A673 (cell line): ENCODE results near the gene CEACAM5.

ENCODE experiments used
- EZH2 ChIP-seq: fragments of 200-600 bp; sonication (generic); IDR thresholded peaks from 2 replicates; pipeline ENCODE4 v1.6.1; 2017; ENCODE audit warnings: borderline replicate concordance, low read depth, mild to moderate bottlenecking, mixed read lengths, antibody characterized with exemption, low read length; ENCODE audit not compliant: poor library complexity, severe bottlenecking
- TF ChIP-seq, protein P1 (sequence below): fragments of 300-800, 200-600 bp; sonication (generic); conservative IDR thresholded peaks from 2 replicates; pipeline ENCODE4 v1.5.1; 2017; ENCODE audit warnings: low read depth, mild to moderate bottlenecking, antibody characterized with exemption, low read length, moderate library complexity, mixed read lengths

DNA sequence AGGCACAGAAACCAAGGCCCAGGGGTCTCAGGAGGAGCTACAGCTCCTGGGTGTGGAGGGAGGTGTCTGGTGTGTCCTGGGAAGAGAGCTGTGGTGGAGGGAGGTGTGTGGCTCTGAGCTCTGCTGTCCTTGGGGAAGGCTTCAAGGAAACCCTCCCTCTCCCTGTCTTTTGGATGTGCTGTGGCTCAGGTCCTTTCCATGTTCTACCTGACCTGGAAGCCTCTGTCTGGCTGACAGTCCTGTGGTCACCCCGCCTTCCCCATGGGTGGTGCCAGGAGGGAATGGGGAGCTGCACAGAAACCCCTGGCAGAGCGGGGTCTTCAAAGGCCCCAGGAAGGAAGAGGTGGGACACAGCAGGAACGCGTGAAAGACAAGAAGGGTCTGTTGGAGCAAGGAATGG, 19.7 kb upstream of the CEACAM5 start:
- no peak for TF ChIP-seq EZH2
- TF ChIP-seq, protein P1, sequence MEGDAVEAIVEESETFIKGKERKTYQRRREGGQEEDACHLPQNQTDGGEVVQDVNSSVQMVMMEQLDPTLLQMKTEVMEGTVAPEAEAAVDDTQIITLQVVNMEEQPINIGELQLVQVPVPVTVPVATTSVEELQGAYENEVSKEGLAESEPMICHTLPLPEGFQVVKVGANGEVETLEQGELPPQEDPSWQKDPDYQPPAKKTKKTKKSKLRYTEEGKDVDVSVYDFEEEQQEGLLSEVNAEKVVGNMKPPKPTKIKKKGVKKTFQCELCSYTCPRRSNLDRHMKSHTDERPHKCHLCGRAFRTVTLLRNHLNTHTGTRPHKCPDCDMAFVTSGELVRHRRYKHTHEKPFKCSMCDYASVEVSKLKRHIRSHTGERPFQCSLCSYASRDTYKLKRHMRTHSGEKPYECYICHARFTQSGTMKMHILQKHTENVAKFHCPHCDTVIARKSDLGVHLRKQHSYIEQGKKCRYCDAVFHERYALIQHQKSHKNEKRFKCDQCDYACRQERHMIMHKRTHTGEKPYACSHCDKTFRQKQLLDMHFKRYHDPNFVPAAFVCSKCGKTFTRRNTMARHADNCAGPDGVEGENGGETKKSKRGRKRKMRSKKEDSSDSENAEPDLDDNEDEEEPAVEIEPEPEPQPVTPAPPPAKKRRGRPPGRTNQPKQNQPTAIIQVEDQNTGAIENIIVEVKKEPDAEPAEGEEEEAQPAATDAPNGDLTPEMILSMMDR, result no peak
